ENCODE data around the gene DQX1. TPM values are rescaled to one million over a fixed set of nuclear protein-coding genes. Genes with fewer than 3 reads are reported as not detected.
A peak's percentile ranks its signal among the peaks of the same experiment; 100 is the strongest.

DQX1 gene
- total and polyA plus RNA-seq, 9 of the 15 experiments (the other 6 are each of a cell fraction or from before 2014, with no cell fraction given): 0.04 to 0.38 (median 0.18) TPM; not detected in 1

DNA sequence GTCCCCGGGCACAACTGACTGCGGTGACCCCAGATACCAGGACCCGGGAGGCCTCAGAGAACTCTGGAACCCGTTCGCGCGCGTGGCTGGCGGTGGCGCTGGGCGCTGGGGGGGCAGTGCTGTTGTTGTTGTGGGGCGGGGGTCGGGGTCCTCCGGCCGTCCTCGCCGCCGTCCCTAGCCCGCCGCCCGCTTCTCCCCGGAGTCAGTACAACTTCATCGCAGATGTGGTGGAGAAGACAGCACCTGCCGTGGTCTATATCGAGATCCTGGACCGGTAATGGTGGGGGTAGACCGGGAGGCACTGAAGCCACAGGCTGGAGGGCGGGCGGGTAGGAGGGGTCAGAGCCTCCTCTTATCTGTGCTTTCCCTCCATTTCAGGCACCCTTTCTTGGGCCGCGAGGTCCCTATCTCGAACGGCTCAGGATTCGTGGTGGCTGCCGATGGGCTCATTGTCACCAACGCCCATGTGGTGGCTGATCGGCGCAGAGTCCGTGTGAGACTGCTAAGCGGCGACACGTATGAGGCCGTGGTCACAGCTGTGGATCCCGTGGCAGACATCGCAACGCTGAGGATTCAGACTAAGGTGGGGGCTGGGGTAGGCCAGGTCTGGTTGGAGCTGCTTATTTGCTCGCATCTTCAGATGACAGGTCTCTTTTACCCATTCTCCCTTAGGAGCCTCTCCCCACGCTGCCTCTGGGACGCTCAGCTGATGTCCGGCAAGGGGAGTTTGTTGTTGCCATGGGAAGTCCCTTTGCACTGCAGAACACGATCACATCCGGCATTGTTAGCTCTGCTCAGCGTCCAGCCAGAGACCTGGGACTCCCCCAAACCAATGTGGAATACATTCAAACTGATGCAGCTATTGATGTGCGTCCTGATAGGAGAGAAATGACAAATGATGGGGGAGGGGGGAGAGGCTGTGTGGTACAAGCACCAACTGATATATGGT lies 4.5 kb upstream of the DQX1 start (continued):
- TF ChIP-seq IFI16 (CRISPR knock-in tag; IDR thresholded peaks at IDR 0.05) (no peak), SMARCC2 (IDR thresholded peaks at IDR 0.05; ENCODE audit: low read depth) (peak; percentile 42), CHD7 (IDR thresholded peaks at IDR 0.05; ENCODE audit: low read depth, low read length) (no peak), TARDBP (IDR thresholded peaks at IDR 0.05) (0 out of 2 replicates have a peak, but pooled peaks have one; percentile 40), MYC (IDR thresholded peaks at IDR 0.05; ENCODE audit: low read depth, low read length) (peak; percentile 91), MYC (CRISPR knock-in tag; IDR thresholded peaks at IDR 0.05; ENCODE audit: borderline replicate concordance, low read depth) (no peak; the same call in 1 of the 2 replicates), ZNF253 (CRISPR knock-in tag; conservative IDR thresholded peaks at IDR 0.05) (no peak), FOXA3 (CRISPR knock-in tag; conservative IDR thresholded peaks at IDR 0.05 in 1 of 2, IDR thresholded peaks at IDR 0.05 in 1 of 2) (no peak), BCL6 (CRISPR knock-in tag; IDR thresholded peaks at IDR 0.05) (no peak), TCFL5 (CRISPR knock-in tag; conservative IDR thresholded peaks at IDR 0.05) (no peak), SMAD2 (IDR thresholded peaks at IDR 0.05; ENCODE audit: low read depth, low read length) (no peak)
- TF ChIP-seq, protein P1, sequence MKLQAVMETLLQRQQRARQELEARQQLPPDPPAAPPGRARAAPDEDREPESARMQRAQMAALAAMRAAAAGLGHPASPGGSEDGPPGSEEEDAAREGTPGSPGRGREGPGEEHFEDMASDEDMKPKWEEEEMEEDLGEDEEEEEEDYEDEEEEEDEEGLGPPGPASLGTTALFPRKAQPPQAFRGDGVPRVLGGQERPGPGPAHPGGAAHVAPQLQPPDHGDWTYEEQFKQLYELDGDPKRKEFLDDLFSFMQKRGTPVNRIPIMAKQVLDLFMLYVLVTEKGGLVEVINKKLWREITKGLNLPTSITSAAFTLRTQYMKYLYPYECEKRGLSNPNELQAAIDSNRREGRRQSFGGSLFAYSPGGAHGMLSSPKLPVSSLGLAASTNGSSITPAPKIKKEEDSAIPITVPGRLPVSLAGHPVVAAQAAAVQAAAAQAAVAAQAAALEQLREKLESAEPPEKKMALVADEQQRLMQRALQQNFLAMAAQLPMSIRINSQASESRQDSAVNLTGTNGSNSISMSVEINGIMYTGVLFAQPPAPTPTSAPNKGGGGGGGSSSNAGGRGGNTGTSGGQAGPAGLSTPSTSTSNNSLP (IDR thresholded peaks at IDR 0.05; ENCODE audit: borderline replicate concordance, low read depth, low read length): no peak
- TF ChIP-seq, protein P2, sequence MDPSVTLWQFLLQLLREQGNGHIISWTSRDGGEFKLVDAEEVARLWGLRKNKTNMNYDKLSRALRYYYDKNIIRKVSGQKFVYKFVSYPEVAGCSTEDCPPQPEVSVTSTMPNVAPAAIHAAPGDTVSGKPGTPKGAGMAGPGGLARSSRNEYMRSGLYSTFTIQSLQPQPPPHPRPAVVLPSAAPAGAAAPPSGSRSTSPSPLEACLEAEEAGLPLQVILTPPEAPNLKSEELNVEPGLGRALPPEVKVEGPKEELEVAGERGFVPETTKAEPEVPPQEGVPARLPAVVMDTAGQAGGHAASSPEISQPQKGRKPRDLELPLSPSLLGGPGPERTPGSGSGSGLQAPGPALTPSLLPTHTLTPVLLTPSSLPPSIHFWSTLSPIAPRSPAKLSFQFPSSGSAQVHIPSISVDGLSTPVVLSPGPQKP (CRISPR knock-in tag; IDR thresholded peaks at IDR 0.05): no peak

Measured in K562 (cell line).